ENCODE measurements around the gene PIGN.

GRCh38 chr18:62024983-62025382, 161.9 kb downstream of the PIGN start:
- no peak for TF ChIP-seq CTCF (IDR thresholded peaks at IDR 0.05)
- TF ChIP-seq POLR2A (IDR thresholded peaks at IDR 0.05) = no peak
